A549 (cell line): ENCODE data around the gene MAP3K2.

Source experiments
- BCL3 ChIP-seq: fragments of >200 bp; sonication (Bioruptor Twin); formaldehyde crosslinking; IDR thresholded peaks from 3 replicates; pipeline ENCODE4 v1.6.1; 2016
- BHLHE40 ChIP-seq: IDR thresholded peaks from 2 replicates; pipeline ENCODE4 v1.6.1; 2012; ENCODE audit warnings: low read depth, low read length, inconsistent platforms
- CTCF ChIP-seq: fragments of >200 bp; sonication (Bioruptor Twin); formaldehyde crosslinking; IDR thresholded peaks from 3 replicates; pipeline ENCODE4 v1.5.1; 2016
- ESRRA ChIP-seq: fragments of 150-350 bp; IDR thresholded peaks from 2 replicates; pipeline ENCODE4 v1.6.1; 2014; ENCODE audit warnings: mild to moderate bottlenecking, low read length, borderline replicate concordance
- NPAS2 ChIP-seq: fragments of 250-450 bp; sonication (Bioruptor Pico); IDR thresholded peaks from 2 replicates; pipeline ENCODE4 v1.8.0; 2022; ENCODE audit warnings: mild to moderate bottlenecking, moderate library complexity, borderline replicate concordance
- POLR2A ChIP-seq: IDR thresholded peaks from 2 replicates; pipeline ENCODE4 v1.6.1; 2012; ENCODE audit warnings: mild to moderate bottlenecking, low read length
- RCOR1 ChIP-seq: fragments of 150-350 bp; IDR thresholded peaks from 2 replicates; pipeline ENCODE4 v1.6.1; 2014; ENCODE audit warnings: antibody characterized with exemption, low read length, low read depth
- ZNF302 ChIP-seq: fragments of 250-450 bp; sonication (Bioruptor Pico); IDR thresholded peaks from 2 replicates; pipeline ENCODE4 v1.9.0; 2021; ENCODE audit warnings: inconsistent platforms, mild to moderate bottlenecking, moderate library complexity

- TF ChIP-seq CTCF (no peak), BCL3 (no peak), ZNF302 (CRISPR knock-in tag) (no peak), NPAS2 (CRISPR knock-in tag) (no peak), ESRRA (no peak), POLR2A (no peak), BHLHE40 (no peak), RCOR1 (no peak)
These were observed 85.6 kb downstream of the MAP3K2 start for GRCh38 chr2:127302168-127302567.
